Spleen (tissue), 11 donors: Measurements from ENCODE around the gene PIK3C2G. TPM values are rescaled to one million over a fixed set of nuclear protein-coding genes. Genes with fewer than 3 reads are reported as not detected.

Source experiments
- DNase-seq: peaks from one replicate; pipeline ENCODE4 v3.0.0-alpha.2; 2020
- H3K27ac ChIP-seq, 8 donors: fragments of 200-600 bp; sonication (generic) in 7 of 8; 1 replicate in 4 of 8; 2 replicates in 4 of 8; pipeline versions ENCODE4 v1.5.0 to v1.8.0; 2016 to 2021; ENCODE audit warnings: inconsistent platforms in 4 of 8, mild to moderate bottlenecking in 4 of 8, moderate library complexity in 1 of 8
- H3K27me3 ChIP-seq, 7 donors: fragments of 200-600 bp; sonication (generic) in 6 of 7; replicated peaks in 1 of 7; 1 replicate in 4 of 7; 2 replicates in 3 of 7; pipeline versions ENCODE4 v1.5.0 to v1.8.0; 2016 to 2021; ENCODE audit warnings: inconsistent platforms in 3 of 7, mild to moderate bottlenecking in 1 of 7
- H3K36me3 ChIP-seq, 6 donors: fragments of 200-600 bp; sonication (generic) in 5 of 6; 1 replicate in 4 of 6; 2 replicates in 2 of 6; pipeline versions ENCODE4 v1.5.0 to v1.8.0; 2016 to 2021; ENCODE audit warnings: inconsistent platforms in 2 of 6
- H3K4me1 ChIP-seq, 6 donors: fragments of 200-600 bp; sonication (generic) in 5 of 6; 1 replicate in 3 of 6; 2 replicates in 3 of 6; pipeline versions ENCODE4 v1.5.0 to v1.8.0; 2016 to 2021; ENCODE audit warnings: inconsistent platforms in 3 of 6
- H3K4me3 ChIP-seq, 8 donors: fragments of 200-600 bp; sonication (generic) in 7 of 8; 1 replicate in 4 of 8; 2 replicates in 4 of 8; pipeline versions ENCODE4 v1.5.0 to v1.8.0; 2016 to 2021; ENCODE audit warnings: inconsistent platforms in 4 of 8, mild to moderate bottlenecking in 4 of 8, moderate library complexity in 2 of 8
- H3K9me3 ChIP-seq, 8 donors: fragments of 200-600 bp; sonication (generic) in 7 of 8; 1 replicate in 4 of 8; 2 replicates in 4 of 8; pipeline versions ENCODE4 v1.5.0 to v1.8.0; 2016 to 2021; ENCODE audit warnings: inconsistent platforms in 4 of 8
- CTCF ChIP-seq, 11 experiments: fragments of 200-600 bp in 7 of 11; fragments of 450-650 bp in 4 of 11; sonication (generic) in 4 of 11; IDR thresholded peaks in 8 of 11; conservative IDR thresholded peaks in 3 of 11; 1 replicate in 7 of 11; 2 replicates in 4 of 11; pipeline versions ENCODE4 v1.4.0 to v1.8.0; 2016 to 2021; ENCODE audit warnings: antibody characterized with exemption in 11 of 11, inconsistent platforms in 4 of 11, mild to moderate bottlenecking in 1 of 11
- POLR2A ChIP-seq, 3 donors: fragments of 450-650 bp; IDR thresholded peaks; one replicate each; pipeline ENCODE4 v1.5.1; 2017; ENCODE audit warnings: antibody characterized with exemption in 3 of 3, mild to moderate bottlenecking in 1 of 3
- POLR2AphosphoS5 ChIP-seq, 3 donors: sonication (generic); formaldehyde crosslinking; IDR thresholded peaks; one replicate each; pipeline ENCODE4 v1.5.1; 2017; ENCODE audit warnings: antibody characterized with exemption in 3 of 3
- WGBS, 5 donors: extraction: QIAGEN DNeasy Blood & Tissue Kit in 3 of 5; methylation state at CpG; one replicate each; pipeline versions ENCODE4 v1.1.5 to v1.1.7; 2013 to 2018; 5-methylcytosine and 5-hydroxymethylcytosine counted together
- intact Hi-C: fragments of 100-400 bp; cut with DNase I; formaldehyde crosslinking; loops from one replicate; pipeline ENCODE4 v1.15.0; 2023; ENCODE audit warnings: low total_unique reads
- polyA plus RNA-seq, 3 donors: library from polyadenylated mRNA; stranded (reverse); fragments of 200-250 nt; gene quantifications; one replicate each; pipeline ENCODE4 v1.2.1, GENCODE V29; 2013
- total RNA-seq, 7 donors: library from RNA; depleted of rRNA in 3 of 7; stranded (reverse); fragments of >200 nt in 3 of 7; fragmentation: NEBNext Ultra II Directional in 4 of 7; extraction: Animal tissue kit (Norgen Biotek cat#: 25700) in 4 of 7; gene quantifications; one replicate each; pipeline versions ENCODE4 v1.1.0 to v1.2.1, GENCODE V29; 2016 to 2021
- donor health status: healthy with polysubstance abuse.
- donor health status: DM: no; HTN: no; CAD: no; lungs with moderate emphysema.
- donor health status: DM: no; HTN: no; CAD: no.
- donor health status: Bipolar disorder and iron deficiency.
- donor health status: healthy.
- donor health status: DM: no; HTN: no; CAD: no.
- donor health status: DM: yes; HTN: yes; CAD: no.

Gene PIK3C2G
- total and polyA plus RNA-seq, 10 donors: not detected

GRCh38 chr12:18414671-18415070 is 153.4 kb downstream of the PIK3C2G start:
- H3K27ac ChIP-seq: no peak overlapping the region
- intact Hi-C loops: no loop called here
- TF ChIP-seq POLR2A (IDR thresholded peaks at IDR 0.05): no peak
- no peak overlapping the region for H3K4me3 ChIP-seq
- WGBS, 5 donors: 82 to 95% (median 91%) methylated on average over 2 of the region's 2 CpGs
- DNase-seq: no peak
- no peaks in the 10 kb centered on the region for H3K4me1 ChIP-seq
- no peaks in the 10 kb centered on the region for H3K27me3 ChIP-seq
- H3K36me3 ChIP-seq: no peaks in the 10 kb centered on the region
- peaks cover 0 to 10% (median 0%) of the 10 kb centered on the region in 8 donors for H3K9me3 ChIP-seq

- Histone ChIP-seq H3K9me3 (peaks cover 0 to 4% (median 0%) of the 10 kb centered on the region in 8 donors), H3K4me1 (no peaks in the 10 kb centered on the region), H3K27me3 (no peaks in the 10 kb centered on the region), H3K4me3 (no peak overlapping the region), H3K27ac (no peak overlapping the region), H3K36me3 (no peaks in the 10 kb centered on the region)
- intact Hi-C loops: no loop called here
- TF ChIP-seq POLR2A (IDR thresholded peaks at IDR 0.05) (no peak), CTCF (IDR thresholded peaks at IDR 0.05 in 8 of 11, conservative IDR thresholded peaks at IDR 0.05 in 3 of 11) (no peak), POLR2AphosphoS5 (IDR thresholded peaks at IDR 0.05) (no peak)
- 65 to 84% (median 84%) methylated on average over 4 of the region's 4 CpGs for WGBS, 5 donors
- DNase-seq: no peak
Measured at GRCh38 chr12:18415227-18415626, 153.9 kb downstream of the PIK3C2G start.

- Histone ChIP-seq H3K4me3 (no peak overlapping the region), H3K27ac (no peak overlapping the region), H3K9me3 (peaks cover 0 to 4% (median 0%) of the 10 kb centered on the region in 8 donors), H3K36me3 (no peaks in the 10 kb centered on the region), H3K4me1 (no peaks in the 10 kb centered on the region), H3K27me3 (no peaks in the 10 kb centered on the region)
- intact Hi-C loops: no loop called here
- no peak for TF ChIP-seq POLR2A (IDR thresholded peaks at IDR 0.05)
- no peak for TF ChIP-seq POLR2AphosphoS5 (IDR thresholded peaks at IDR 0.05)
- TF ChIP-seq CTCF (IDR thresholded peaks at IDR 0.05 in 8 of 11, conservative IDR thresholded peaks at IDR 0.05 in 3 of 11): no peak
- WGBS, 5 donors: 76 to 88% (median 84%) methylated on average over 2 of the region's 2 CpGs
- DNase-seq: no peak
Measured at GRCh38 chr12:18416412-18416811, 155.1 kb downstream of the PIK3C2G start.

- intact Hi-C loops: no loop called here
- WGBS, 5 donors: 66 to 79% (median 75%) methylated on average over 4 of the region's 4 CpGs
- Histone ChIP-seq H3K27ac (no peak overlapping the region), H3K4me3 (no peak overlapping the region), H3K36me3 (no peaks in the 10 kb centered on the region), H3K9me3 (no peaks in the 10 kb centered on the region), H3K4me1 (no peaks in the 10 kb centered on the region), H3K27me3 (no peaks in the 10 kb centered on the region)
- no peak for DNase-seq
- TF ChIP-seq POLR2A (IDR thresholded peaks at IDR 0.05) (no peak), CTCF (IDR thresholded peaks at IDR 0.05 in 8 of 11, conservative IDR thresholded peaks at IDR 0.05 in 3 of 11) (no peak), POLR2AphosphoS5 (IDR thresholded peaks at IDR 0.05) (no peak)
Measured at GRCh38 chr12:18419311-18419710, 158.0 kb downstream of the PIK3C2G start.

GRCh38 chr12:18421867-18422266 is 160.5 kb downstream of the PIK3C2G start:
- intact Hi-C loops: no loop called here
- Histone ChIP-seq H3K9me3 (no peaks in the 10 kb centered on the region), H3K27ac (no peak overlapping the region), H3K36me3 (no peaks in the 10 kb centered on the region), H3K4me3 (no peak overlapping the region), H3K27me3 (no peaks in the 10 kb centered on the region), H3K4me1 (no peaks in the 10 kb centered on the region)
- WGBS, 5 donors: 63 to 79% (median 70%) methylated on average over 3 of the region's 3 CpGs
- no peak for DNase-seq
- TF ChIP-seq CTCF (IDR thresholded peaks at IDR 0.05 in 8 of 11, conservative IDR thresholded peaks at IDR 0.05 in 3 of 11) (no peak), POLR2AphosphoS5 (IDR thresholded peaks at IDR 0.05) (no peak), POLR2A (IDR thresholded peaks at IDR 0.05) (no peak)
